NCI-H2107 (cell line): Measurements from ENCODE around the gene CIDEA.

Experiments
- DNase-seq: peaks from one replicate; lab custom pipeline; 2025; lab: John Stamatoyannopoulos, UW

Gene CIDEA

GRCh38 chr18:12274793-12275192, 20.6 kb downstream of the CIDEA start:
- DNase-seq = no peak

- no peak for DNase-seq
Observed at GRCh38 chr18:12276736-12277554, 22.8 kb downstream of the CIDEA start.

GRCh38 chr18:12278215-12278671, 24.1 kb downstream of the CIDEA start:
- DNase-seq = no peak

GRCh38 chr18:12278741-12279682, 24.9 kb downstream of the CIDEA start:
- DNase-seq = no peak

- DNase-seq = no peak
Observed at GRCh38 chr18:12279781-12280531, 25.8 kb downstream of the CIDEA start.

- no peak for DNase-seq
Observed at GRCh38 chr18:12281861-12282260, 27.7 kb downstream of the CIDEA start.

GRCh38 chr18:12282442-12283039, 28.4 kb downstream of the CIDEA start:
- DNase-seq = no peak

- DNase-seq = no peak
Observed at GRCh38 chr18:12283256-12283655, 29.1 kb downstream of the CIDEA start.

GRCh38 chr18:12283666-12284065, 29.5 kb downstream of the CIDEA start:
- DNase-seq = no peak

- DNase-seq = no peak
Observed at GRCh38 chr18:12287131-12287681, 33.0 kb downstream of the CIDEA start.

GRCh38 chr18:12287684-12288402, 33.7 kb downstream of the CIDEA start:
- DNase-seq = no peak

GRCh38 chr18:12288403-12288755, 34.2 kb downstream of the CIDEA start:
- DNase-seq = no peak

GRCh38 chr18:12290086-12290485, 35.9 kb downstream of the CIDEA start:
- no peak for DNase-seq

- DNase-seq = no peak
Observed at GRCh38 chr18:12291161-12291560, 37.0 kb downstream of the CIDEA start.

GRCh38 chr18:12291690-12292089, 37.5 kb downstream of the CIDEA start:
- no peak for DNase-seq

GRCh38 chr18:12293831-12294230, 39.7 kb downstream of the CIDEA start:
- no peak for DNase-seq

- DNase-seq = no peak
Observed at GRCh38 chr18:12295389-12296086, 41.4 kb downstream of the CIDEA start.

- DNase-seq = no peak
Observed at GRCh38 chr18:12296087-12296403, 41.9 kb downstream of the CIDEA start.

GRCh38 chr18:12296457-12296856, 42.3 kb downstream of the CIDEA start:
- DNase-seq = no peak

- no peak for DNase-seq
Observed at GRCh38 chr18:12299862-12300261, 45.7 kb downstream of the CIDEA start.
